ENCODE measurements around the gene KIR2DL1. TPM values are rescaled to one million over a fixed set of nuclear protein-coding genes. Genes with fewer than 3 reads are reported as not detected.
"Not testable (repeated sequence)": the region's sequence is repeated elsewhere in the genome, so short reads cannot be mapped to it uniquely, and the experiment has no call there.

Gene KIR2DL1
- not detected in 2 replicates for total RNA-seq

DNA sequence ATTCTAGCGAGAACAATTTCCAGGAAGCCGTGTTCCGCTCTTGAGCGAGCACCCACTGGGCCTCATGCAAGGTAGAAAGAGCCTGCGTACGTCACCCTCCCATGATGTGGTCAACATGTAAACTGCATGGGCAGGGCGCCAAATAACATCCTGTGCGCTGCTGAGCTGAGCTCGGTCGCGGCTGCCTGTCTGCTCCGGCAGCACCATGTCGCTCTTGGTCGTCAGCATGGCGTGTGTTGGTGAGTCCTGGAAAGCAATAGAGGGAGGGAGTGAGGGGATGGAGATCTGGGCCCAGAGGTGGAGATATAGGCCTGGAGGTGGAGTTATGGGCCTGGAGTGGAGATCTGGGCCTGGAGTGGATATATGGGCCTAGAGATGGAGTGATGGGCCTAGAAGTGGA, at the start of gene KIR2DL1:
KIR2DL1 (plus strand) TSS at position 148 of the 400 bp plus-strand sequence; CDS start at position 206, 58 bp downstream.
- H3K27ac Mint-ChIP-seq; H3K27me3 Mint-ChIP-seq; intact Hi-C loops (cut with micrococcal nuclease); H3K36me3 Mint-ChIP-seq (ENCODE audit: low read depth); H3K9me3 Mint-ChIP-seq; H3K4me1 Mint-ChIP-seq; H3K4me3 Mint-ChIP-seq; DNase-seq: not testable (repeated sequence)

- DNase-seq: no peak
- no peaks in the 10 kb centered on the region for H3K27me3 Mint-ChIP-seq
- H3K9me3 Mint-ChIP-seq: peaks cover 3% of the 10 kb centered on the region
- H3K4me1 Mint-ChIP-seq: no peaks in the 10 kb centered on the region
- no peaks in the 10 kb centered on the region for H3K36me3 Mint-ChIP-seq (ENCODE audit: low read depth)
- H3K4me3 Mint-ChIP-seq: no peak within 1 kb of the TSS
- H3K27ac Mint-ChIP-seq: no peak within 1 kb of the TSS
- intact Hi-C loops (cut with micrococcal nuclease): no loop called here
Observed at GRCh38 chr19:54724142-54724541, 45.5 kb upstream of the KIR2DL1 start, which contains the start of gene KIR3DL3. TSS of gene KIR3DL3 (plus strand) at chr19:54724442. CDS start at chr19:54724497, 55 bp downstream.

DNA sequence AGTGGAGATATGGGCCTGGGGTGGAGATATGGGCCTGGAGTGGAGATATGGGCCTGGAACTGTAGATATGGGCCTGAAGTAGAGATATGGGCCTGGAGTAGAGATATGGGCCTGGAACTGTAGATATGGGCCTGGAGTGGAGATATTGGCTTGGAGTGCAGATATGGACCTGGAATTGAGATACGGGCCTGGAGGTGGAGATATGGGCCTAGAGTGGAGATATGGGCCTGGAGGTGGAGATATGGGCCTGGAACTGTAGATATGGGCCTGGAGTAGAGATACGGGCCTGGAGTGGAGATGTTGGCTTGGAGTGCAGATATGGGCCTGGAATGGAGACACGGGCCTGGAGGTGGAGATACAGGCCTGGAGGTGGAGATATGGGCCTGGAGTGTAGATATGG, 44.9 kb upstream of the KIR2DL1 start:
- intact Hi-C loops (cut with micrococcal nuclease): no loop called here
- no peak for DNase-seq
- Mint-ChIP-seq H3K4me1 (no peaks in the 10 kb centered on the region), H3K27ac (no peak overlapping the region), H3K9me3 (peaks cover 3% of the 10 kb centered on the region), H3K4me3 (no peak overlapping the region), H3K36me3 (ENCODE audit: low read depth) (no peaks in the 10 kb centered on the region), H3K27me3 (no peaks in the 10 kb centered on the region)

GRCh38 chr19:54725321-54725720, 44.3 kb upstream of the KIR2DL1 start:
- no peaks in the 10 kb centered on the region for H3K36me3 Mint-ChIP-seq (ENCODE audit: low read depth)
- H3K4me1 Mint-ChIP-seq: no peaks in the 10 kb centered on the region
- intact Hi-C loops (cut with micrococcal nuclease): no loop called here
- no peak overlapping the region for H3K27ac Mint-ChIP-seq
- DNase-seq: no peak
- H3K4me3 Mint-ChIP-seq: no peak overlapping the region
- H3K27me3 Mint-ChIP-seq: no peaks in the 10 kb centered on the region
- H3K9me3 Mint-ChIP-seq: peaks cover 3% of the 10 kb centered on the region

DNA sequence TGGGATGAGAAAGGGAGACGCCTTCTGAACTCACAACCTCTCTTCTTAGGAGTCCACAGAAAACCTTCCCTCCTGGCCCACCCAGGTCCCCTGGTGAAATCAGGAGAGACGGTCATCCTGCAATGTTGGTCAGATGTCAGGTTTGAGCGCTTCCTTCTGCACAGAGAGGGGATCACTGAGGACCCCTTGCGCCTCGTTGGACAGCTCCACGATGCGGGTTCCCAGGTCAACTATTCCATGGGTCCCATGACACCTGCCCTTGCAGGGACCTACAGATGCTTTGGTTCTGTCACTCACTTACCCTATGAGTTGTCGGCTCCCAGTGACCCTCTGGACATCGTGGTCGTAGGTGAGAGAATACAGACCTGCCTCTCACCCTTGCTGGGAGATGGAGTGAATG, 42.0 kb upstream of the KIR2DL1 start:
- Mint-ChIP-seq H3K27me3 (no peaks in the 10 kb centered on the region), H3K4me1 (no peaks in the 10 kb centered on the region), H3K9me3 (no peaks in the 10 kb centered on the region), H3K36me3 (ENCODE audit: low read depth) (no peaks in the 10 kb centered on the region), H3K4me3 (no peak overlapping the region), H3K27ac (no peak overlapping the region)
- no peak for DNase-seq
- intact Hi-C loops (cut with micrococcal nuclease): no loop called here

DNA sequence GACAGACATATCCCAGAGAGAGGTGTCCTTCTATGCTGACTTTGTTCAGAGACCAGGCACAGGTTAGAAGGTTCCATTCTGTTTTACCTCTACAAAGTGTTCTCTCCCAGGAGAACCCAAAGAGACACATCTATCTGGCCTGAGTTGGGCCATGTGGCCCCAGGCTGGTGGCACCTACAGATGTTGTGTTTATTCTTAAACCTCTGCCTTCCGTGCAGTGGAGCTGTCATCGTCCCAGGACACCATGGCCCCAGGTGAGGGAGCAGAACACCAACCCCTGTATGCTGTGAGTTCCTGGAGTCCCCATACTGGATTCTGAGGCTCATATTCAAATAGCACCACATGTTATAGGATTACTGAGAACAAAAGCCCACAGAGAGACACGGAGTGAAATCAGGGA, 41.4 kb upstream of the KIR2DL1 start:
- Mint-ChIP-seq H3K4me3 (no peak overlapping the region), H3K36me3 (ENCODE audit: low read depth) (no peaks in the 10 kb centered on the region), H3K9me3 (no peaks in the 10 kb centered on the region), H3K27ac (no peak overlapping the region), H3K4me1 (no peaks in the 10 kb centered on the region), H3K27me3 (no peaks in the 10 kb centered on the region)
- no peak for DNase-seq
- intact Hi-C loops (cut with micrococcal nuclease): no loop called here

GRCh38 chr19:54729416-54730188, 40.0 kb upstream of the KIR2DL1 start:
- no peaks in the 10 kb centered on the region for H3K27me3 Mint-ChIP-seq
- no peaks in the 10 kb centered on the region for H3K9me3 Mint-ChIP-seq
- no peak overlapping the region for H3K27ac Mint-ChIP-seq
- no peaks in the 10 kb centered on the region for H3K36me3 Mint-ChIP-seq (ENCODE audit: low read depth)
- DNase-seq: no peak
- no peak overlapping the region for H3K4me3 Mint-ChIP-seq
- no peaks in the 10 kb centered on the region for H3K4me1 Mint-ChIP-seq
- intact Hi-C loops (cut with micrococcal nuclease): no loop called here

DNA sequence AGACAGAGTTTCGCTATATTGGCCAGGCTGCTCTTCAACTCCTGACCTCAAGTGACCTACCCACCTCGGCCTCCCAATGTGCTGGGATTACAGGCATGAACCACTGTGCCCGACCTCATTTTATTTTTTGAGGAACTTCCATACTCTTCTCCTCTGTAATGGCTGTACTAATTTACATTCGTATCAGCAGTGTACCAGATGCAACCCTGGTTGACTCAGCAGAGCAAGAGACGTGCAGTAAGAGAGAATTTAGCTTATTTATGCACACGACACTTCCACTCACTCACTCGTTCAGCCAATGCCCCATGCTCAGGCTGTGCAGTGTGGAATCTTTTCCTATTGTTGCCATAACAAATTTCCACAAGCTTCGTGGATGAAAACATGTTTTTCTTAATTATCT, 38.4 kb upstream of the KIR2DL1 start:
- H3K4me3 Mint-ChIP-seq: no peak overlapping the region
- H3K9me3 Mint-ChIP-seq: no peaks in the 10 kb centered on the region
- no peaks in the 10 kb centered on the region for H3K36me3 Mint-ChIP-seq (ENCODE audit: low read depth)
- H3K27ac Mint-ChIP-seq: no peak overlapping the region
- no peak for DNase-seq
- H3K4me1 Mint-ChIP-seq: no peaks in the 10 kb centered on the region
- no peaks in the 10 kb centered on the region for H3K27me3 Mint-ChIP-seq
- intact Hi-C loops (cut with micrococcal nuclease): no loop called here

DNA sequence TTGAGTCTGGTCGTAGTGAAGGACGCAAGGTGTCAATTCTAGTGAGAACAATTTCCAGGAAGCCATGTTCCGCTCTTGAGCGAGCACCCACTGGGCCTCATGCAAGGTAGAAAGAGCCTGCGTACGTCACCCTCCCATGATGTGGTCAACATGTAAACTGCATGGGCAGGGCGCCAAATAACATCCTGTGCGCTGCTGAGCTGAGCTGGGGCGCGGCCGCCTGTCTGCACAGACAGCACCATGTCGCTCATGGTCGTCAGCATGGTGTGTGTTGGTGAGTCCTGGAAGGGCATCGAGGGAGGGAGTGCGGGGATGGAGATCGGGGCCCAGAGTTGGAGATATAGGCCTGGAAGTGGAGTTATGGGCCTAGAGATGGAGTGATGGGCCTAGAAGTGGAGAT, 31.3 kb upstream of the KIR2DL1 start, which contains the start of gene KIR2DL3:
KIR2DL3 (plus strand) TSS at position 208 of the 400 bp plus-strand sequence; CDS start at position 241, 33 bp downstream.
- intact Hi-C loops (cut with micrococcal nuclease); H3K27me3 Mint-ChIP-seq; H3K9me3 Mint-ChIP-seq; H3K36me3 Mint-ChIP-seq (ENCODE audit: low read depth); H3K4me1 Mint-ChIP-seq; H3K27ac Mint-ChIP-seq; H3K4me3 Mint-ChIP-seq; DNase-seq: not testable (repeated sequence)

DNA sequence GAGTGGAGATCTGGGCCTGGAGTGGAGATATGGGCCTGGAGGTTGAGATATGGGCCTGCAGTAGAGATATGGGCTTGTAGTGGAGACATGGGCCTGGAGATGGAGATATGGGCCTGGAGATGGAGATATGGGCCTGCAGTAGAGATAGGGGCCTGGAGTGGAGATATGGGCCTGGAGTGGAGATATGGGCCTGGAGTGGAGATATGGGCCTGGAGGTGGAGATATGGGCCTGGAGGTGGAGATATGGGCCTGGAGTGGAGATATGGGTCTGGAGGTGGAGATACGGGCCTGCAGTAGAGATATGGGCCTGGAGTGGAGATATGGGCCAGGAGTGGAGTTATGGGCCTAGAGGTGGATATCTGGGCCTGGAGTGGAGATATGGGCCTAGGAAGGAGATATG, 30.9 kb upstream of the KIR2DL1 start:
- no peaks in the 10 kb centered on the region for H3K4me1 Mint-ChIP-seq
- intact Hi-C loops (cut with micrococcal nuclease): no loop called here
- no peaks in the 10 kb centered on the region for H3K36me3 Mint-ChIP-seq (ENCODE audit: low read depth)

DNA sequence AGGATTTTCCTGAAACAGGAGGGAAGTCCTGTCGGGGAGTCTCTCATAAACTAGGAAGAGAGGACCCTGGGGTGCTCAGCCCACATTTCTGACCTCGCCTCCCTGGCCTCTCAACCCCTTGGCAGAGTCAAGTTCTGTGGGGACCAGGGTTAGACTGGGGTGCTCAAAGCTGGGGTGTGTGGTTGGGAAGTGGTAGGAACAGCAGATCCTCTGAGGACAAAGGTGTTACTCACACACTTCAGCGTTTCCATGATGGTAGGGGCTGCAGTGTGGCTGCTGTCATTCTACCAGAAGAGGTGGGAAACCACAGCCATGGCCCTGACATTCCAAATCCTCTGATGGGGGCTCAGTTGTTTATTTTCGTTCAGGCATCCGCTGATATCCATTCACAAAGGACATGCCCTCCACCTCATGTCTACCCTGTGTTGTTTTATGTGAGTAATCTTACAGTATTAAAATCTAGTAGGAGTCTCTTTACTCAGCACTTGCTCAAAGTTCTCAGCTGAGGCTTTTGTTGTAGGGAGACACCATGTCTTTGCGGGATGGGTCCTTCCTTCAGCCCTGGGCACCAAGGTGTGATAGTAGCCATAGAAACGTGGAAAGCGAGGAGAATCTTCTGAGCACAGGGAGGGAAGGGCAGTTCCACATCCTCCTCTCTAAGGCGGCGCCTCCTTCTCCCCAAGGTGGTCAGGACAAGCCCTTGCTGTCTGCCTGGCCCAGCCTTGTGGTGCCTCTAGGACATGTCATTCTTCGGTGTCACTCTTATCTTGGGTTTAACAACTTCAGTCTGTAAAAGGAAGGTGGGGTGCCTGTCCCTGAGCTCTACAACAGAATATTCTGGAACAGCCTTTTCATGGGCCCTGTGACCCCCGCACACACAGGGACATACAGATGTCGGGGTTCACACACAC, 29.8 kb upstream of the KIR2DL1 start:
- DNase-seq: no peak
- no peak overlapping the region for H3K27ac Mint-ChIP-seq
- intact Hi-C loops (cut with micrococcal nuclease): no loop called here
- H3K27me3 Mint-ChIP-seq: no peaks in the 10 kb centered on the region
- H3K36me3 Mint-ChIP-seq (ENCODE audit: low read depth): no peaks in the 10 kb centered on the region
- H3K9me3 Mint-ChIP-seq: no peaks in the 10 kb centered on the region
- no peaks in the 10 kb centered on the region for H3K4me1 Mint-ChIP-seq
- no peak overlapping the region for H3K4me3 Mint-ChIP-seq

More for the DNA sequence above, 30.9 kb upstream of the KIR2DL1 start:
- Mint-ChIP-seq H3K9me3 (no peaks in the 10 kb centered on the region), H3K4me3 (no peak overlapping the region), H3K27ac (no peak overlapping the region), H3K27me3 (no peaks in the 10 kb centered on the region)
- DNase-seq: no peak

- H3K4me1 Mint-ChIP-seq; H3K36me3 Mint-ChIP-seq (ENCODE audit: low read depth); H3K9me3 Mint-ChIP-seq; DNase-seq; H3K27ac Mint-ChIP-seq; H3K27me3 Mint-ChIP-seq; H3K4me3 Mint-ChIP-seq; intact Hi-C loops (cut with micrococcal nuclease): not testable (repeated sequence)
Observed at GRCh38 chr19:54741950-54742349, 27.6 kb upstream of the KIR2DL1 start.

- H3K4me1 Mint-ChIP-seq; intact Hi-C loops (cut with micrococcal nuclease); H3K27ac Mint-ChIP-seq; H3K36me3 Mint-ChIP-seq (ENCODE audit: low read depth); H3K27me3 Mint-ChIP-seq; H3K9me3 Mint-ChIP-seq; DNase-seq; H3K4me3 Mint-ChIP-seq: not testable (repeated sequence)
Observed at GRCh38 chr19:54744080-54744479, 25.5 kb upstream of the KIR2DL1 start.

- DNase-seq; H3K9me3 Mint-ChIP-seq; H3K27me3 Mint-ChIP-seq; H3K4me1 Mint-ChIP-seq; intact Hi-C loops (cut with micrococcal nuclease); H3K36me3 Mint-ChIP-seq (ENCODE audit: low read depth); H3K4me3 Mint-ChIP-seq; H3K27ac Mint-ChIP-seq: not testable (repeated sequence)
Observed at GRCh38 chr19:54747614-54748322, 21.8 kb upstream of the KIR2DL1 start.
